Erythroblast (primary cell): ENCODE results near the gene EXOC2.
"Not testable (repeated sequence)": the region's sequence is repeated elsewhere in the genome, so short reads cannot be mapped to it uniquely, and the experiment has no call there.

Experiments
- DNase-seq, 2 experiments: peaks; one replicate each; lab custom pipeline; 2025; lab: John Stamatoyannopoulos, UW
- GATA1 ChIP-seq: IDR thresholded peaks from 2 replicates; pipeline ENCODE4 v1.6.1; 2011; ENCODE audit warnings: low read depth, mild to moderate bottlenecking, control low read depth, low read length, moderate library complexity
- POLR2A ChIP-seq: IDR thresholded peaks from 2 replicates; pipeline ENCODE4 v1.6.1; 2011; ENCODE audit warnings: mild to moderate bottlenecking, low read length

EXOC2 gene

GRCh38 chr6:611928-612327 lies 81.0 kb downstream of the EXOC2 start:
- TF ChIP-seq POLR2A (no peak), GATA1 (no peak)
- no peak for DNase-seq

DNA sequence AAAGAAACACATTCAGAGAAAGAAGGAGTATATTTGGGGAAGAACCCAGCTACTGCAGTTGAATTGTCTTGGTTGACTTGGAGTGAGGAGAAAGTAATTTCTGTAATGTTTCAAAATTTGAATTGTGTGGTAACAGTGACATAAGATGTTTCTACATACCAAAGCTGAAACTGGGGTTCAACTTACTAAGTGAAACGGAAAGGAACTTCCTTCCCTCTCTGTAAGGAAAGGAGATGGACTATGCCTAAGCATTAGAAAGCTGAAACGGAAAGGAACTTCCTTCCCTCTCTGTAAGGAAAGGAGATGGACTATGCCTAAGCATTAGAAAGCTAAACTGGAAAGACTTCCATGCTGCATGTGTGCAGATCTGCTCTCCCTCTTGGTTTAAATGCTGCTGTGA lies 82.1 kb downstream of the EXOC2 start:
- TF ChIP-seq GATA1: no peak
- TF ChIP-seq POLR2A: no peak
- no peak for DNase-seq

DNA sequence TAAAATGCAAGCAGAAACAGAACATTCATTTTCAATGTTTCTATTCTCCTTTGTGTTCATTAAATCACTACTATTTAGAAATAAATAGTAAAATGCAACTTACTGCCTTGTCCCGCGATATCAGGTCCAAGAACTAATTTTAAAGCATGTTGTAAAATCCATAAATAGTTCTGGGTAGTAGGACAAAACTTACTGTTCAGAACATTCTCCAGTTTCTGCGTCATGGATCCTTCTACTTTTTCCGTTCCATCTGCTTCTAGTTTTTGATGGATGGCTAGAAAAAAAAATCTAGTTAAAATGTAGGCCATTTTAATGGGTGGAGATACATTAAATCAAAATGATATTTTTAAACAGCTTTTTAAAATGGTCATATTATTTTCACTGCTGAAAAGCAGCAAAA lies 83.0 kb downstream of the EXOC2 start:
- DNase-seq: no peak
- no peak for TF ChIP-seq GATA1
- TF ChIP-seq POLR2A: no peak

DNA sequence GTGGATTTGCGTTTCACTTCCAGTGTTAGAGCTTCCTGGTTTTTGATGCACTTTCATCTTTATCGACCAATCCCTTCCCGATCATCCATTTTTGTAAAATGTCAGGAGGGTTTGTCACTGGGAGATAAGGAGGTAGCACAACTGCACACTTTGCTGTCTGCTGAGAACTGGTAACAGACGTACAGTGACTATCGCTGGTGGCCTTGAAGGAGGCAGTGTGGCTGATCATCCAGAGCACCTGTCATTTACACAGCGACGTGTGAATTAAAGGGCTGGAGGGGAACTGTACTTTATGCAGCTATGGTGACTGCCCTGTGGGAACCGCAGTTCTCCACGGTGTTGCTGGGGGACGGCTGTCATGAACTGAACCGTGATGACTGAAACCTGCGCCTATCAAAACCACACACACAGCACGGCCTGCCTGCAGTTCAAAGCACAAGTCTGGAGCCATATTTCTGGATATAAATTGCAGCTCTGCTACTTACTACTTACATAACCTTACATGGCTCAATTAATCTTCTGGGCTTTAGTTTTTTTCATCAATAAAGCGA lies 86.0 kb downstream of the EXOC2 start:
- no peak for DNase-seq
- TF ChIP-seq POLR2A (no peak), GATA1 (no peak)

DNA sequence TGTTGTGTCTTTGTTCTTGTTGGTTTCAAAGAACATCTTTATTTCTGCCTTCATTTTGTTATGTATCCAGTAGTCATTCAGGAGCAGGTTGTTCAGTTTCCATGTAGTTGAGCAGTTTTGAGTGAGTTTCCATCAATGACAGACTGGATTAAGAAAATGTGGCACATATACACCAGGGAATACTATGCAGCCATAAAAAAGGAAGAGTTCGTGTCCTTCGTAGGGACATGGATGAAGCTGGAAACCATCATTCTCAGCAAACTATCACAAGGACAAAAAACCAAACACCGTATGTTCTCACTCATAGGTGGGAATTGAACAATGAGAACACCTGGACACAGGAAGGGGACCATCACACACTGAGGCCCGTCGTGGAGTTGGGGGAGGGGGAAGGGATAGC lies 87.0 kb downstream of the EXOC2 start:
- not testable (repeated sequence) for DNase-seq

DNA sequence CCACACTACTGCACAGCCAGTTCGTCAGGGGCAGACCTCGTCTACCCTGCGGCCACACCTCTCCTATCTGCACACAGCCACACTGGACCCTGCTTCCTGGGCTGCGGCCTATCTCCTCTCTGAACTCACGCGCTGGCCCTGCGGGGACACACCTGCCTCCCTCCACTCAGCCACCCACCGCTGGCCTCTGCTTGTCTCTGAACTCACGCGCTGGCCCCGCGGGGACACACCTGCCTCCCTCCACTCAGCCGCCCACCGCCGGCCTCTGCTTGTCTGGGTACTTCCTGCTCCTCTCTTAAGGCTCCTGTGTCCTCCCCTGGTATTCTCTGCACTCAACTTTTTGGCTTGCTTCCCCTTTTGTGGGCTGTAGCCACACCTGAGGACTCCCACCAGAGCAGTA lies 88.4 kb downstream of the EXOC2 start:
- peak; percentile 18 to 62 for DNase-seq
- no peak for TF ChIP-seq GATA1
- TF ChIP-seq POLR2A: no peak

GRCh38 chr6:603265-603664 lies 89.7 kb downstream of the EXOC2 start:
- DNase-seq: no peak
- TF ChIP-seq POLR2A (no peak), GATA1 (no peak)

DNA sequence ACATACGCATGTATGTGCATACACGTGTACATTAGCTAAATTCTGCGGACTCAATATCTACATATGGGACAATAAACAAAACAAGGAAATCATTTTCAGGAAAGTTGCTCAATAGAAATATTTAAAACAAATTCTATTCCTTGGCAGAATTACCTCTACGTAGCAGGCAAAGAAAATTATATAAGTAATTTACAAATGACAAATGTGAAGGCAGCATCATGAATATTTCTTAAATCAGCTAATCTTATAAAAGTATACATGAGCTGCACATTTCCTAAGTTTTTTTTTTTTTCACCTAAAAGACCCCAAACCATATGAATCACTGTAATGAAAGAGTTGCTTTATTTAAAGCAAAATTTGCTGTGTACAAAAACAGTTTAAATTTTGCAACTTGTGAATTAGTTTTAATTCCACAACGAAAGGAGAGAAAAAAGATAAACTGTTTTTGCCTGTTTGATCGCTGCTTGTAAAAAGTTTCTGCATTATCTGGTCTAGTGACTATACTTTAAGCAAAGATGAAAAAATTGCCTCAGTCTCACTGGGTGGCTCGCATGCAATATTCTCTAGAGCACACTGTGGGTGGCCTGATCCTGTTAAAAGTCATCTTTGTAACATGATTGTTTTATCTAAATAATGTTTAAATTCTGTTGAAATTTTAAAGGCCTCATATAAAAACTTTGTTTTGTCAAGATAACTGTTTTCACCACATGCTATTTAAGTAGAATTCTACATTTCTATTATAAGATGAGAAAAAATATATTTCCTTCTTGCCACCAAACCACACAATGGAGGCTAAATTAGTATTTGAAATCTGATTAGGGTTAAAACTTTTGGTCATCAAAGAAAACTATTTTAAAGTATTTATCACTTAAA lies 93.1 kb downstream of the EXOC2 start:
- no peak for TF ChIP-seq POLR2A
- TF ChIP-seq GATA1: no peak
- no peak for DNase-seq

GRCh38 chr6:593907-594212 lies 99.1 kb downstream of the EXOC2 start:
- TF ChIP-seq POLR2A (no peak), GATA1 (no peak)
- DNase-seq: no peak

DNA sequence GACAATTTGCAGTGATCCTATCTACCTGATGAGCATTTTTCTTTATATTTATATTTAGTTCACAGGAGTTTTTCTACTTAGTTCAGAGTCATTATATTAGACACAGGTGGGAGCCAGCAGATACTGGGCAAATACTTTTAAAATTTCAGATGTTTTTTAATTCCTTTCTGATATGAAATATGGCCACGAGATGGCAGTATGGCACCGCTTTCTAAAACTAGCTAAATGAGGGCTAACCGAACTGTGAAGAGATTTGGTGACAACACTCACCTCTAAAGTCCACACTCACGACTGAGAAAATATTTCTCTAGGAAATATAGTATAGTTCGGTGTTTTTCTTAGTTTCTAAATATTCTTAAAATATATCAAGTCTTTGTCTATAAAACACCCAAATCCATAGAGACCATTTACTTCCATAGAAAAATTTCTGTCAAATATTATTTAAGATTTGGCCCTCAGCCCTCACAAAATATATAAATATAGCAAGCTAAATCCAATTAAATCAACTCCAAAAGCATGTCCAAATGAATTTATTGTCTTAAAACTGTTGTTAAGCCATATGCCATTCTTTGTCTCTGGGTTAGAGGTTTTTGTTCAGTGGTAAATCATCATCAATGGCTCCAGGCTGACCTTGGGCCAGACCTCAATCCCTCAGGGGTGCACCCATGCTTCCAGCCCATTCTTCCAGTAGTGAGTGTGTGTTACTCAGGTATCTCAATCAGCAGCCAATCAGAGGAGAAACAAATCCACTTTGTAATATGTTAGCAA lies 99.6 kb downstream of the EXOC2 start:
- no peak for TF ChIP-seq GATA1
- DNase-seq: peak; percentile 60 to 81

- TF ChIP-seq GATA1 (no peak), POLR2A (no peak)
- no peak for DNase-seq
These were observed 103.8 kb downstream of the EXOC2 start for GRCh38 chr6:589090-589489.

- no peak for DNase-seq
These were observed 106.4 kb downstream of the EXOC2 start for GRCh38 chr6:586553-586952.

GRCh38 chr6:583635-584034 lies 109.3 kb downstream of the EXOC2 start:
- DNase-seq: no peak

More at GRCh38 chr6:586553-586952, 106.4 kb downstream of the EXOC2 start:
- TF ChIP-seq GATA1 (no peak), POLR2A (no peak)

GRCh38 chr6:583116-583515 lies 109.8 kb downstream of the EXOC2 start:
- TF ChIP-seq POLR2A (no peak), GATA1 (no peak)
- DNase-seq: no peak

More at GRCh38 chr6:583635-584034, 109.3 kb downstream of the EXOC2 start:
- TF ChIP-seq POLR2A (no peak), GATA1 (no peak)

DNA sequence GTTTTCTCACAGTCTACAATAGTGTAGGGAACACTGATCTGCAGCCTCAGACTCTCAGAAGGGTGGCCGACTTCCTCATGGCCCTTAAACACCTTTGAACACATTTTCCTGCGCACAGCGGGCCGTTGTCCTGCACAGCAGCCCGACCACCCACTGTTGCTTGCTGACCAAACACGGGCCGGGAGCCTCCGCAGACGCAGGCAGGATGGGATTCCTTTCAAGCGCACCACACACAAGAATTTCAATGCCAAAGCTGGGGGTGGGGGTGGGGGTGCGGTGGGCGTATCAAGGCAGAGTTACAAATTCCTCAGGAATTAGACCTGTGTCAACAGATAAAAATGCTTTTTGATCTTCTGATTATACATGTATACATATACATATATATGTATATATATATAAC lies 110.6 kb downstream of the EXOC2 start:
- no peak for DNase-seq
- TF ChIP-seq GATA1: no peak
- TF ChIP-seq POLR2A: no peak
